Neural cell (in vitro differentiated cells): Measurements from ENCODE around the gene ZNF277.

Source experiments
- CTCF ChIP-seq: fragments of 450-650 bp; IDR thresholded peaks from 2 replicates; pipeline ENCODE4 v1.5.1; 2014; ENCODE audit warnings: antibody characterized with exemption, mild to moderate bottlenecking, moderate library complexity; ENCODE audit not compliant: poor library complexity, severe bottlenecking
- EP300 ChIP-seq: fragments of 450-650 bp; conservative IDR thresholded peaks from 2 replicates; pipeline ENCODE4 v1.6.1; 2014; ENCODE audit warnings: antibody characterized with exemption, mild to moderate bottlenecking, moderate library complexity; ENCODE audit not compliant: poor library complexity, severe bottlenecking
- EZH2 ChIP-seq: fragments of 200-600, 300-800 bp; shearing (Covaris generic), sonication (generic); IDR thresholded peaks from 2 replicates; pipeline ENCODE4 v1.6.1; 2014; ENCODE audit warnings: antibody characterized with exemption, low read length, borderline replicate concordance, mild to moderate bottlenecking; ENCODE audit not compliant: insufficient read depth, poor library complexity, severe bottlenecking
- MXI1 ChIP-seq: fragments of 450-650 bp; conservative IDR thresholded peaks from 2 replicates; pipeline ENCODE4 v1.6.1; 2014; ENCODE audit warnings: antibody characterized with exemption, mild to moderate bottlenecking; ENCODE audit not compliant: poor library complexity, severe bottlenecking
- POLR2AphosphoS5 ChIP-seq: IDR thresholded peaks from 2 replicates; pipeline ENCODE4 v1.6.1; 2012
- RAD21 ChIP-seq: fragments of 450-650 bp; conservative IDR thresholded peaks from 2 replicates; pipeline ENCODE4 v1.6.1; 2014; ENCODE audit warnings: antibody characterized with exemption, mild to moderate bottlenecking, moderate library complexity
- REST ChIP-seq: IDR thresholded peaks from 2 replicates; pipeline ENCODE4 v1.6.1; 2012; ENCODE audit warnings: borderline replicate concordance
- SMC3 ChIP-seq: fragments of 450-650 bp; conservative IDR thresholded peaks from 2 replicates; pipeline ENCODE4 v1.6.1; 2014; ENCODE audit warnings: antibody characterized with exemption, mild to moderate bottlenecking, moderate library complexity; ENCODE audit not compliant: poor library complexity
- TAF1 ChIP-seq: IDR thresholded peaks from 2 replicates; pipeline ENCODE4 v1.6.1; 2012; ENCODE audit warnings: low read depth

GRCh38 chr7:112203365-112203739 lies 3.1 kb upstream of the ZNF277 start:
- TF ChIP-seq CTCF (no peak), POLR2AphosphoS5 (no peak), EZH2 (no peak), EP300 (no peak), TAF1 (no peak), REST (no peak), RAD21 (no peak), SMC3 (no peak), MXI1 (no peak)
